Activated gamma-delta T cell treated with anti-CD3 and anti-CD28 coated beads, Interleukin-2, amount 50 U/mL, for 16 hours (primary cell): Measurements from ENCODE around the gene DMWD.
A peak's percentile ranks its signal among the peaks of the same experiment; 100 is the strongest.
"Not testable (repeated sequence)": the region's sequence is repeated elsewhere in the genome, so short reads cannot be mapped to it uniquely, and the experiment has no call there.

ENCODE experiments used
- DNase-seq: peaks from one replicate; pipeline ENCODE4 v3.0.0-alpha.2; 2020; ENCODE audit warnings: low read depth

The DMWD gene

DNA sequence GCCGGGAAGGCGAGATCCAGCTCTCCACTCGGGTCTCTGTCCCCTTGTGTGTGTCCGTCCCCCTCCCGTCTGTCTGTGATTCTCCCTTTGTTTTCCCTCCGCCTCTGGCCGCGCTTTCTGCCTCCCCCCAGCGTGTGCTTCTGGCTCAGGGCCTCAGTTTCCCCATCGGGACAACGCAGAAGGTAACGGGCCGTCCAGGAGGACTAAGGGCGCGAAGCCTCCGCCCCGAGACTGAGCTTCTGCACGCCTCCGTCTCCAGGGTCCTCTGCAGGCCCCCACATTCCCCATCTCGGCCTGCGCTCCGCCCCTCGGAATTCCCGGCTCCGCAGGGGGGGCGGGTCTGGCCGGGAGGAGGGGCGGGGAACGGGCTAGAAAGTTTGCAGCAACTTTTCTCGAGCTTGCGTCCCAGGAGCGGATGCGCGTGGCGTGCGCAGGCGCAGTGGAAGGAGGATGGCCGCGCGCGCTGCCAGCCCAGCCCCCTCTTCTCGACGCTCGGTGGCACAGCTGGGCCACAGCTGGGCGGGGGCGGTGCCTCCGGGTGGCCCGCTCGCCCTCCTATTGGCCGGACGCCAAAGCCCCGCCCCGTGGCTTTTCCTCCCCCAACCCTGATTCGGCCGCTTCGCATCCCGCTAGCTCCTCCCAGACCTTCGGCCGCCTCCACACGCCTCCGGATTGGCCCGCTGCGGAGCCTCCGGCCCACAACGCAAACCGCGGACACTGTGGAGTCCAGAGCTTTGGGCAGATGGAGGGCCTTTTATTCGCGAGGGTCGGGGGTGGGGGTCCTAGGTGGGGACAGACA is 23.5 kb downstream of the DMWD start, which contains the start of gene SIX5:
Gene SIX5 (minus strand): TSS at position 269 of the 799 bp plus-strand sequence. CDS start 408 bp downstream, outside the sequence.
- DNase-seq = peak; percentile 87

DNA sequence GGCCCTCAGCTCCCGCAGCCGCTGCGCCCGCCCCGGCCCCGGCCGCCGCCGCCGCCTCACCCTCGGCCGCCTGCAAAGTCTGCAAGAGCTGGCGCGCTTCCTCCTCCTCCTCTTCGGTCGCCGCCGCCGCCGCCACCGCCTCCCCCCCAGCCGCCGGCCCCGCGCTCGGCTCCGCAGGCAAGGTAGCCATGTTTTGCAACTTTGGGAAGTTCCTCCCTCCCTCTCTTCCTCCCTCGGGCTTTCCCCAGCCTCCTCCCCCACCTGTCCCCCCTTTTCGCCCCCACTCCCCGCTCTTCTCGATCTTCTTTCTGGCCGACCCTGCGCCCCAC is 24.0 kb downstream of the DMWD start:
- peak; percentile 18 for DNase-seq

DNA sequence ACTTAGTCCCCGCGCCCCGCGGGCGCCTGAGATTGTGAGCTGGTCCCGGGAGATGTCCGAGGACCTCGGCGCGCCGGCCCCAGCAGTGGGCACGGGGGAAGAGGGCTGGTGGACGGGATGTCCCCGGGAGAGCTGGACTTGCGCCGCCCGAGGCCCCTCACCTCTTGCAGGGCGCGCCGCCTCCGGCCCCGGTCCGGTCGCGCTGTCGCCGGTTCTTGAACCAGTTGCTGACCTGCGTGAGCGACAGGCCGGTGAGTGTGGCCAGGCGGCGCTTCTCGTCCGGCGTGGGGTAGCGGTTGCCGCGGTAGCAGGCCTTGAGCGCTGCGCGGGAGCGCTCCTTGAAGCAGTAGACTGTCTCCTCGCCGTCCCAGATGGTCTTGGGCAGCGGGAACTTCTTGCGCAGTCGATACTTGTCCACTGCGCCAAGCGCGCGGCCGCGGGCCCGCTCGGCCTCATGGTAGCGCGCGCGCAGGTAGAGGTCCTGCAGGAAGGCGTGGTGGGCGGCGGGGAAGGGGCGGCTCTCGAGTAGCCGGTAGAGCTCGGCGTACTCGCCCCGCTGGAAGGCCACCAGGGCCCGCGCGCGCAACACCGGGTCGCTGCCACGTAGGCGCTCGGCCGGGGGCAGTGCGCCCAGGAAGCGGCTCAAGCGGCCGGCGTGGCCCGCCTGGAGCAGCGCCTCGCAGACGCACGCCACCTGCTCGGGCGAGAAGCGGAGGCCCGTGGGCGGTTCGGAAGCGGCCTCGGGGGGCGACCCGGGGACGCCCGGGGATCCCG is 24.6 kb downstream of the DMWD start:
- DNase-seq = no peak

DNA sequence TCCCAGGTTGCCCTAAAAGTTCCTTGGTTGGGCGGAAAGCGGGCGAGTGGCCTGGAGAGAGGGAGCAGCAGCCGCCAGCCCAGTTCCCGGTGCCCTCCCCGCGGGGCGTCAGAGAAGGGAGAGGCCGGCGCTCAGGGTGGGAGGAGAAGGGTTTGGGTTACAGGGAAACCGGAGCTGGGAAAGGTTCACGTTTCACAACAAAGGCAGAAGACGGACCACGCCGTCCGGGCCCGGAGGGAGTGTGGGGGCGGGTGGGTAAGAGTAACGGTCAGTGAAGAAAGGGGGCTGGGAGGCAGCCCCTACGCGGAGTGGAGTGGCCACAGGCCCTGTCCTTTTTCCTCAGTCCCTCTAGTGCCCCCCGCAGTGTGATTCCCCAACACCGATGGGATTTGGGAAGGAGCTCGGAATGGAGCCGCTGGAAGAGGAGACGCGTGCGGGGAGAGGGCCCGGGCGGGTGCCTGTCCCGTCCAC is 25.2 kb downstream of the DMWD start:
- no peak for DNase-seq

DNA sequence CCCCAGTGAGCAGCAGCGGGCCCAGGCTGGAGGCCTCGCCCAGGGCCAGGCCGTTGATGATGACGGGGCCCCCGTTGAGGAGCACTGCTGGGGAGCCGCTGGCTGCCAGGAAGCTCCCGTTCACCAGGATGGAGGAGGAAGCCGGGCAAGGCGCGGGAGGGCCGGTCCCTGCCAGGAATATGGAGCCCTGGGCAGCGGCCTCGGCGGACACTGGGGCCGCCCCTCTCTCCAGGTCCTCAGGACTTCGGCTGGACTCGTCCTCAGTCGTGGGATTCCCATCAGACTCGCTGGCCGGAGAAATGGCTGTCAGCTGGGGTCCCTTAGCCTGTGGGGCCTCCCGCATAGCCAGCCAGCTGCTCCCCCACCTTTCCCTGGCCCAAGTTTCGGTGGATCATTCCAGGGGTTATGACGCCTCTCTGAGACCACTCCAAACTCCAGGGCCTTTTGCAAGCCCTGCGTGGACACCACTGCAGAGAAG is 25.7 kb downstream of the DMWD start:
- DNase-seq = no peak

DNA sequence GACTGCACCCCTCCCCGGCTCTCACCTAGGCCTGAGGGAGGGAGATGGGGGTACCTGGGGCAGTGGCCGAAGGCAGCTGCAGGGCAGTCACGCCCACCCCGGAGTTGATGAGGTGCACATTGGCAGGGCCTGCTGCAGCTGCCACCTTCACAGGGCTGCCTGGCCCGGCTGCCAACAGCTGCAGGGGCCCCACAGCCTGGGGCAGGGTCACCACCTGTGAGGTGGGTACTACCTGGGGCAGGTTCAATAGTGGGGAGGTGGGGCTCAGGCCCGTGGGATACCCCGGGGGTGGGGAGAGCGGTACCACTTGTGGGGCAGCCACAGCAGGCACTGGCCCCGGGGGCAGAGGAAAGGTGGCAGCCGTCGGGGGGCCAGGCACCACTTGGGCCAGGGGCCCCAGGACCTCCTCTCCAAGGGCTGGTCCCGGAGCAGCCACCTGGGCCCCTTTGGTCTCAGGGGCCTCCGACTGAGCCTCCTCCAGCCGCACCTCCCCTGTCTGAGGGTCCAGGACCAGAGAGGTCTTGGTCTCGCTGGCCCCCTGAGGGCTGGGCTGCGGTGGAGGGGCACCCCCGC is 26.3 kb downstream of the DMWD start:
- no peak for DNase-seq

DNA sequence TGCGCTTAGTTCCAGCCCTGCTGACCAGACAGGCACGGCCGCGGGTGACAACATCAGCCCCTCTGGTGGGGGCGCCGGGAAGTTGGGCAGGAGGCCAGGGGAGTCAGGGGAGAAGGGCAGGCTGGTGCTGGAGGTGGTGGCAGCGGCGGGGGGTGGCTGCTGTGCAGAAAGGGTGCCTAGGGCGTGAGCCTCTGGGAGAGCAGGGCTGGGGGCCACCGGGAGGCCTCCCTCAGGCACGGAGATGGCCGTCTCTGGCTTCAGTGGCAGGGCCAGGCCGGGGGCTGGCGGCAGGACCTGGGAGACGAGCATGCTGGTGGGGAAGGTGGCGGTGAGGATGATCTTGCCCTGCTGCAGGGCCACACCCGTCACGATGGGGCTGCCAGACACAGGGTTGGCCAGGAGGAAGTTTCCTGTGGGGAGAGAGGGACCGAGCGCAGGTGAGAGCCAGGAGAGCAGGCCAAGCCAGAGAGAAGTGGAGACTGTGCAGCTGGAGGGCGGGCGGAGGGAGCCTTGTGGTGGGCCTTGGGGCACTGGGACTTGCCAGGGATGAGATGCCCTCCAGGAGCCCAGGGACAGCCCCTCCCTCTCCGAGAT is 26.8 kb downstream of the DMWD start:
- DNase-seq = no peak

DNA sequence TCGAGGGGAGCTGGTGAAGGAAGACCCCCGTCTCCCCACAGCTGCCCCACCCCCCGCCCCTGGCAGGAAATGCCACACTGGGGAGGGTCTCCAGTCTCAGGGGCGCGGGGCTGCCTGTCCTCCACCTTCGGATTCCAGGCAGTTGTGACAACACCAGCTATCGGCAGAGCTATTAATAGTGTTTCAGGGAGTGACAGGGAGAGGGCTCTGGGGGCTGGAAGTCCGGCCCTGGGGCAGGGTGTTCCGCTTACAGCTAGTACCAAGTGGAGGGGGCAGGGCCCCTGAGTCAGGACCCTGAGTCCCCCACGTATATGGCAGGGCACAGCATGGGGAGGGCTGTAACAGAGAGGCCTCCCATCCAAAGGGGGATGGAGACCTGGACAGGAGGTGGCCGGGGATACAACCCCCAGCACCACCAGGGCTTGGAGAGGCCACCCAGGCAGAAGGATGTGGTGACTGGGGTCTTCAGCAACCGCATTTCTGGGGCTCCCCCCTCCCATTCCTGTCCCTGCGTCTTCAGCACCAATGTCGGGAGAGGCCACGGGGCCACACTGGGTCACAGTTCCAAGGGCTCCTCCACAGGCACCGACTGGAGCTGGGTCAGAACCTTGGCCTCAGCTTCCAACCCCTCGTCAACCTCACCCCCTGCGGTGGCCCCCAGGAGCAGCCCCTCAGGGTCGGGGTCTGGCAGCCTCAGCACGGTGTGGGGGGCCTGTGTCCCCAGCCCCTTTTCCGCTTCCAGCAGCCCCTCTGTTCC is 27.5 kb downstream of the DMWD start:
- DNase-seq = no peak

DNA sequence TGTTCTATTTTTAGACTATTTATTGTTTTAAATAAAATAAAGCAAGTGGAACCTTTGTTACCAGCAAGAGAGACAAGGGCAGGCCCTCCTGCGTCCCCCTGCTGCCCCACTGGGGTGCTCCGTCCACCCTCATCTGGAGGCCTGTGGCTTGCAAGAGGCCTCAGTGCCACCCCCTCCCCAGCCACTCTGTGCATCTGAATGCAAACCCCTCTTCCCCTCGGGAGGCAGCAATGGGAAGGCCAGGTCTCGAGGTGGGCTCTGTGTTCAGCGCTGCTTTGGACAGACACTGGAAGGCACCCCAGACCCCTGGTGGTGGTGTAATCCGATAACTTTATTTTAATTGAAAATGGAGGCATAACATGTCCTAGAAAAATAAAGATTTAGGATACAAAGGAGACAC is 28.2 kb downstream of the DMWD start:
- DNase-seq = no peak

DNA sequence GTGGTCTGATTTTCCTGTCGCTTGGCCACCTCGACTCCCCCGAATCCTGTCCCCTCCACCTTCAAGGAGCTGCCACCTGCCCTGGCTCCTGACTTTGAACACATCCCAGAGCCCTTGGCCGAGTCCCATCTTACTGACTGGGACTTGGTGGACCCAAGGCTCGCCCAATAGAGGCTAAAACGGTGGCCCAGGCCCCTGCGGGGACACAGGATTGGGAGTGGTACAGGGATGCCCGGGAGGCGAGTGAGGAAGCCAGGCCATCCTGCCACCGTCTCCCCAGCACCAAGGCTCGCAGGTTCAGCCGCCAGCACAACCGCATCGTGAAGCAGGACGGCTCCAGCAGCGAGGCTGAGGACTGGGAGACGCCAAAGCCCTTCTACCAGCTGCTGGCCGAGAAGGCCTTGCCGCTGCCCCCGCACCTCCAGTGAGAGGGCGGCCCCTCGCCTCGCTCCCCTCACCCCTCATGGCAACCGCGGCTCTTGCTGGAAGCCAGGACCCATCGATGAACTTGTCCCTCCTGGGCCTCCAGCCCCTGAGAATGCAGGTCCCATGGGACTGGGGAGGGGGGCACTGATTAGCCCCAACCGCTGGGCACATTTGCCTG is 28.9 kb downstream of the DMWD start:
- DNase-seq = no peak

DNA sequence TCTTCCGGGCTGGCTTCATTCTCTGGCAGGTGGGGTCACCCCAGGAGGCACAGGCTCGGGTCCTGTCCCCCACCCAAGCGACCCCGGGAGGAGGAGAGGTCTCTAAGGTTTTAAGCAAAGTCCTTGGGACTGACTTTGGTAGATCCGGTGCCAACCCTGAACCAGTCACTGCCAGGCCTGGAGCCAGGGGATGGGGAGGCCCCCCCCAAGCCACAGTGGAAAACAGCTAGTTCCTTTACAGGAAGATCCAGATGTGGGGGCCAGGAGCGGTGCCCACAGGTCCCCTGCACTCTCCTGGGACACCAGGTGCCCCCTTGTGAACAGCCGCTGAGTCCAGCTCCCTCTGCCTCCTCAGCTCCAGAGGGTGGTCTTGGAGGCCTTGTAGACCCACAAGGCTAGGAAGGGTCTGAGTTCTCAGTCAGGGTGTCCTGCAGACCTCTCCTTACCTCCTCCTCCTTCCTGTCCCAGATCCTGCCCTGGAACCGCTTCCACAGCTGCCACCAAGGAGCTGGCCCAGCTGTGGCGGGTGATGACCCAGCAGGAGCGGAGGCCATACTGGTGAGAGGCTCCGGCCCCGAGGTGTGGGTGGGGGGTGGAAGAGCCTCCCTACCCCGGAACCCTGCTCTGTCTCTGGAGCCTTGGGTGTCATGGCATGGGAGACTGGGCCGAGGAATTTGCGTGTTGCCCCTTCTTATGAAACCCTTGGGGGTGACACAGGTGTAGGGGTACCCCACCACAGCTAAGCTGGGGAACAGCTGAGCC is 29.6 kb downstream of the DMWD start:
- DNase-seq = no peak

DNA sequence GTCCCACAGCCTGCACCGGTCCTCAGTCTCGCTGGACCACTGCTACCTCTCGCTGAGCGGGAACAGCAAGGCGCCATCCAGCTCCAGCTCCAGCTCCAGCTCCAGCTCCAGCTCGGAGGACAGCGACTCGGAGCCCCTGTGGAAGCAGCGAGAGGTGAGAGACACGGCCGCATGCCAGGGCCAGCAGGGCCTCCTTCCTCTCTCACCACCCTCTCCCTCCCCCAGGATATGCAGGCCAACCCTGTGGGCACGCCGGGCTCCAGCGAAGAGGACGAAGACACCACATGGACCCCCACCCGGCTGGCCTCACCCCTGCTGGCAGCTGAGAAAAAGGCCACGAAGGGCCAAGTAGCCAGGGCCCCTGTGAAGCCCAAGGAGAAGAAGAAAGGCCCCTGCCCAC is 30.9 kb downstream of the DMWD start:
- DNase-seq = no peak

DNA sequence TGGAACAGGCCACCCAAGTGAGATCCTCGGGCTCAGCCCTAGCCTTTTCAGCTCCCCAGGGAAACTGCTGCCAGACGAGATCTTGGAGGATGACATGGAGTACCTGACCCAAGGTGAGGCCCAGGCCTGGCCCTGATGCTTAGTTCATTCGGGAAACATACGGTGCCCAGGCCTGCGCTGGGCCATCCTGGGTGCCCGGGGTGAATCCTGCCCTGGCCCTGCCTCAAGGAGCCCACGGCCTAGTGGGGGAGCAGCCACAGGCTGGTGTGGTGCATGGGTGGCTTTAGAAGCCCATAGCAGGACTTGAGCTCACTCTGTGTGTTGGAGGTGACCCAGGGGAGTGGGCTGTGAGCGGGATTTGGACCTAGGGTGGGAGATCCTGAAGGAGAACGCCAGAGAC is 33.7 kb downstream of the DMWD start:
- DNase-seq = no peak

DNA sequence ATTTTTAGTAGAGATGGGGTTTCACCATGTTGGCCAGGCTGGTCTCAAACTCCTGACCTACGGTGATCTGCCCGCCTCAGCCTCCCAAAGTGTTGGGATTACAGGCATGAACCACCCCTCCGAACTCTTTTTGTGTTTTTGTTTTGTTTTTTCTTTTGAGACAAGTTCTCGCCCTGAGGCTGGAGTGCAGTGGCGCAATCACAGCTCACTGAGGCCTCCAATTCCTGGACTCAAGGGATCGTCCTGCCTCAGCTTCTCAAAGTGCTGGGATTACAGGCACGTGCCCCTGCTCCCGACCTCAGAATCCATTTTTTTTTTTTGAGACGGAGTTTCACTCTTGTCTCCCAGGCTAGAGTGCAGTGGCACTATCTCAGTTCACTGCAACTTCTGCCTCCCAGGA is 35.0 kb downstream of the DMWD start:
- no peak for DNase-seq

DNA sequence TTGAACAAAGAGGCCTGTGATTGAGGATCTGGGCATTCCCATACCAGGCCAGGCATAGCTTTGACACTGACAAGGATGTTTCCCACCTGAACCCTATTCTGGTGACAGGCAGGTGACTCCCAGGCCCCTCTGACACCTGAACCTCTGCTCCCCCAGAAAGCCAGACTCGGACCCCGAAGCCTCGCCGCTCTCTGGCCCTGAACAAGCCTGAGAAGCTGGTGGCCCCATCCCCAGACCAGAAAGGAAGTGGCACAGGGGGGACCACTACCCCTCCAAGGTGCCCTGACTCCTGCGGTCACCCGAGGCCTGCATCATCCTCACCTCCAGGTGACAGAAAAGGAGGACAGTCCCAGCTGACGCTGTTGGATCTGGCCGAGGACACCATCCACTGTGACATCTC is 38.3 kb downstream of the DMWD start:
- no peak for DNase-seq

DNA sequence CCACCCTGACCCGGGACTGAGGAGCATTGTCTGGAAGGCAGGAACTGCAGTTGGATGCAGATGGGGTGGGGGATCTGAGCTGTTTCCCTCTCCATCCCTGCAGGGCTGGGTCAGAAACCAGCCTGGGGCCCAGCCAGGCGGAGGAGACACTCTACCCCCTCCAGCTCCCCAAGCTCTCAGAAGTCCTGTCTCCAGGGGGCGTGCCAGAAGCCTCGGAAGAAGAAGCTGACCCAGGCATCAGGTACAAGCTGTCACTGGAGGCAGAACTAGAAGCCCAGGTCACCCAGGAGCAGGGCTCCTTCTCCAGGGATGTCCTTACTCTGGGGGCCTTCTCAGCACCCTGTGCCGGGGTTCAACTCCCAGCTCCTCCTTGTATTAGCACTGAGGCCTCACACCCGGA is 39.1 kb downstream of the DMWD start:
- DNase-seq = no peak

DNA sequence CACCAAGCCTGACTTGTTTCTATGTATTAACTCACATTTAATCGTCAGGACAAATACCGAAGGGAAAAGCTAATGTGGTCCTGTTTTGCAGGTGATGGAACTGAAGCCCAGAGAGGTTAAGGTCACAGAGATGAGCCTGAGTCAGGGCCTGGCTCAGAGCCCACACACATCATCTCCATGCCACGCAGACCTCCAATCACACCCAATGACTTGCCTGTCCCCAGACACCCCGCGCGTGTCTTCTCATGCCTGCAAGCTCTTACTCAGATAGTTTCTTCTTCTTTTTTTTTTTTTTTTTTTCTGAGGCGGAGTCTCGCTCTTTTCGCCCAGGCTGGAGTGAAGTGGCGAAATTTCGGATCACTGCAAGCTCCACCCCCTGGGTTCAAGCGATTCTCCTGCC is 40.0 kb downstream of the DMWD start:
- DNase-seq = no peak

DNA sequence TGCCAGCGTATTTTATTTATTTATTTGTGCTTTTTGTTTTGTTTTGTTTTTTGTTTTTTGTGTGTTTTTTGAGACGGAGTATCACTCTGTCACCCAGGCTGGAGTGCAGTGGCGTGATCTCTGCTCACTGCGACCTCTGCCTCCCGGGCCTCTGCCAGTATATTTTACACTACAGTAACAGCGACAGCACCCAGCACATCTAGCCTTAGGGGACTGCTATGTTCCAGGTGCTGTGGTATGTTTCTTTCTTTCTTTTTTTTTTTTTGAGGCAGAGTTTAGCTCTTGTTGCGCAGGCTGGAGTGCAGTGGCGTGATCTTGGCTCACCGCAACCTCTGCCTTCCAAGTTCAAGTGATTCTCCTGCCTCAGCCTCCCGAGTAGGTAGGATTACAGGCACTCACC is 41.2 kb downstream of the DMWD start:
- not testable (repeated sequence) for DNase-seq

DNA sequence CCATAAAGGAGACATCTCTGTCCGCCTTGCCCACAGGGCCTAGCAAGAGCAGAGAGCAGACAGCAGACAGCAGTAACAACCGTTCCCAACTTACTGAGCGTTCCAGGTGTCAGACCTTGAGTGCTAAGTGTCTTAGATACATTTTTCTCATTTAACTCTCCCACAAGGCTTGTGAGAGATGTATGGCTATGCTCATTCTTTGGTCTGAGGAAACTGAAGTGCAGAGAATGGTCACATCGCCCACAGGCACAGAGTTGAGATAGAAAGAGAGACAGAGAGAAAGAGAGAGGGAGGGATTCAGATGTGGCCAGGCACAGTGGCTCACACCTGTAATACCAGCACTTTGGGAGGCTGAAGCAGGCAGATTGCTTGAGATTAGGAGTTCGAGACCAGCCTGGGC is 45.1 kb downstream of the DMWD start:
- DNase-seq = no peak

DNA sequence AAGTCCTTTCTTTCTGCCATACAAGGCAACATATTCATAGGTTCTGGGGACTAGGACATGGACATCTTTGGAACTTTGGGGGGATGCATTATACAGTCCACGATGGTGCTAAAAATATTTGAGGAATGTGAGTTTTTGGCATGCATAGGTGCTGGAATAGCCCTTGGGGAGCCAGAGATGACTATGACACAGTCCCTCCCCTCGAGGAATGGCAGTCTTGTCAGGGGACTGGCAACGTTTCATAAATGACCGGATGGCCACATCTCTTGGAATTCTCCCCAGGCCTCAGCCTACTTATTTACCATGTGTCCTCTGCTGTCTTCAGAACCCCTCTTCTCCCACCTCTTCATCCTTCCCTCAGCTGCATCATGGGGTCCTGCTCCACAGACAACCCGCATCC is 45.8 kb downstream of the DMWD start:
- DNase-seq = no peak

DNA sequence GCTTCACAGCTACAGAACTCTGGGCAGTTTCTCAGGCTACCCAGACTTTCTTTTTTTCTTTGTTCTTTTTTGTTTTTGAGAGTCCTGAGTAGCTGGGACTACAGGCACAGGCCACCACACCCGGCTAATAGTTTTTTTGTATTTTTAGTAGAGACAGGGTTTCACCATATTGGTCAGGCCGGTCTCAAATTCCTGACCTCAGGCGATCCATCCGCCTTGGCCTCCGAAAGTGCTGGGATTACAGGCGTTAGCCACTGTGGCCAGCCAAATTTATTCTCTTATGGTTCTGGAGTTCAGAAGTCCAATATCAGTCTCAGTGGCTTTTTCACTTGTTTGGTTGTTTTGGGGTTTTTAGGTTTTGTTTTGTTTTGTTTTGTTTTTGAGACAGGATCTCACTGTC is 47.0 kb downstream of the DMWD start:
- DNase-seq = no peak
